Stimulated activated naive CD8-positive, alpha-beta T cell treated with anti-CD3 and anti-CD28 coated beads, Interleukin-15, amount 100 ng/mL, for 72 hours (primary cell): ENCODE data around the gene TRHDE.
"Not testable (repeated sequence)": the region's sequence is repeated elsewhere in the genome, so short reads cannot be mapped to it uniquely, and the experiment has no call there.

ENCODE experiments used
- ATAC-seq: fragments of 150-1000 bp; cut with Tn5 transposase; 2 replicates; pipeline ENCODE4 v1.10.0; 2021; ENCODE audit warnings: mild to moderate bottlenecking, moderate library complexity
- DNase-seq, 2 donors: peaks; one replicate each; pipeline ENCODE4 v3.0.0; 2021 to 2022
- H3K27ac Mint-ChIP-seq, 2 donors: one replicate each; pipeline ENCODE4 v1.8.0; 2022; ENCODE audit warnings: mild to moderate bottlenecking in 2 of 2, mixed read lengths in 2 of 2, moderate library complexity in 2 of 2
- H3K27me3 Mint-ChIP-seq: one replicate; pipeline ENCODE4 v1.8.0; 2022; ENCODE audit warnings: mixed read lengths
- H3K4me1 Mint-ChIP-seq: one replicate; pipeline ENCODE4 v1.8.0; 2022; ENCODE audit warnings: mild to moderate bottlenecking, mixed read lengths
- H3K4me3 Mint-ChIP-seq, 2 donors: one replicate each; pipeline ENCODE4 v1.8.0; 2022; ENCODE audit warnings: mild to moderate bottlenecking in 2 of 2, mixed read lengths in 2 of 2, moderate library complexity in 1 of 2
- H3K9me3 Mint-ChIP-seq, 2 donors: one replicate each; pipeline ENCODE4 v1.8.0; 2022; ENCODE audit warnings: mixed read lengths in 2 of 2

Gene TRHDE

GRCh38 chr12:72699362-72699761 lies 427.2 kb downstream of the TRHDE start:
- H3K27ac Mint-ChIP-seq: no peak overlapping the region
- no peaks in the 10 kb centered on the region for H3K4me1 Mint-ChIP-seq
- no peaks in the 10 kb centered on the region for H3K27me3 Mint-ChIP-seq
- DNase-seq (no peak), ATAC-seq (no peak)
- H3K9me3 Mint-ChIP-seq: peaks cover 9 to 29% of the 10 kb centered on the region in 2 donors
- no peak overlapping the region for H3K4me3 Mint-ChIP-seq

GRCh38 chr12:72712025-72712424 lies 439.9 kb downstream of the TRHDE start:
- peaks cover 10 to 14% of the 10 kb centered on the region in 2 donors for H3K9me3 Mint-ChIP-seq
- H3K4me1 Mint-ChIP-seq, H3K27me3 Mint-ChIP-seq, ATAC-seq, H3K27ac Mint-ChIP-seq, H3K4me3 Mint-ChIP-seq, DNase-seq: not testable (repeated sequence)

- no peaks in the 10 kb centered on the region for H3K27me3 Mint-ChIP-seq
- no peaks in the 10 kb centered on the region for H3K4me1 Mint-ChIP-seq
- ATAC-seq (no peak), DNase-seq (no peak)
- H3K27ac Mint-ChIP-seq: no peak overlapping the region
- H3K9me3 Mint-ChIP-seq: peaks cover 10 to 14% of the 10 kb centered on the region in 2 donors
- H3K4me3 Mint-ChIP-seq: no peak overlapping the region
These were observed 444.1 kb downstream of the TRHDE start for GRCh38 chr12:72716221-72716620.

- ATAC-seq (no peak), DNase-seq (no peak)
- peaks cover 14 to 15% of the 10 kb centered on the region in 2 donors for H3K9me3 Mint-ChIP-seq
- H3K4me1 Mint-ChIP-seq: no peaks in the 10 kb centered on the region
- no peak overlapping the region for H3K27ac Mint-ChIP-seq
- H3K27me3 Mint-ChIP-seq: no peaks in the 10 kb centered on the region
- H3K4me3 Mint-ChIP-seq: no peak overlapping the region
These were observed 444.9 kb downstream of the TRHDE start for GRCh38 chr12:72717036-72717435.
